Measurements from ENCODE around the gene MARCHF6. TPM values are rescaled to one million over a fixed set of nuclear protein-coding genes. Genes with fewer than 3 reads are reported as not detected.

MARCHF6 gene
- total and polyA plus RNA-seq, 2 experiments from 2014 or later = 70.8 to 77.5 TPM

DNA sequence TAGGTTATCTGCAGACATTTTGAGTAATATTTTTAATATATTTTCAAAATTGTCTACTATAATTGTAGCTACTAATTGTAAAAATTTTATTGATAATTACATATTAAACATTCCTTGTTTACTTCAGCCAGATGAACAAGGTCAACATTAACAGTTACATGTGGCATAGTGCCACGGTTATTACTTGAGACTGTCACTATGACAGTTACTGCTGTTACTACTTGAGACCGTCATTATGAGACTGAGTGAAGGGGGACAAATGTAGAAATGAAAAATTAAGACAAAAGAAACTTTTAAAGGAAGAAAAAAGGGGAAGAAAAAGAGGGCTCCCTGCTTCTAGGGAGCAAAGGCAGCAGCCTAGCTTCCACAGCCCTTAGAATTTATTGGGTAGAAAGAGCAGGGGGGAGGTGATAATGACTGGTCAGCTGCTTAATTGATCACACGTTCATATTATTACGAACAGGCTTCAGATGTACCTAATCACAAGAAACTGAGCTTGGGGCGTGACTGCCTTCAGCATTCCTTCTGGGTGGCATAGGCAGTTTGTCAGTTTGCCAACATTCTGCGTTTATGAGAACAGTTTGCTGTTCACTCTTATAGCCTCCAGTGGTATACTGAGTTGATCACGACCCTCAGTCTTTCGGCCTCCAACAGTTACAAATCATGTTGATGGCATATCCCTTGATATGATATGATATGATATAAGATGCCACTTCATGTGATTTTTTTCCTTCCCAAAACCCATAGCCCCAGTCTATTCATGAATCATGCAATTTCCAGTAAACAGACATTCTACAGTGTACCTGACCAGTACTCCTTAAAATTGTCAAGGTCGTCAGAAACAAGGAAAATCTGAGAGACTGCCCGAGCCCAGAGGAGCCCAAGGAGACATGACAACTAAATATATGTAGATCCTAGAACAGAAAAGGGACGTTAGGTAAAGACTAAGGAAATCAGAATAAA is 13.1 kb downstream of the MARCHF6 start:
- Mint-ChIP-seq H3K4me3 (no peak overlapping the region), H3K36me3 (ENCODE audit: low read depth) (peaks cover 3% of the 10 kb centered on the region; the same call in 1 of the 3 replicates), H3K4me1 (peaks cover 20% of the 10 kb centered on the region), H3K27me3 (ENCODE audit: insufficient read depth, low read depth, poor library complexity) (peaks cover 1% of the 10 kb centered on the region), H3K9me3 (no peaks in the 10 kb centered on the region), H3K27ac (peak overlapping the region; percentile 9; the same call in 1 of the 2 replicates)
- Histone ChIP-seq H3K9me2 (ENCODE audit: insufficient read depth) (no peaks in the 10 kb centered on the region), H3K36me3 (ENCODE audit: insufficient read depth) (peaks cover 3% of the 10 kb centered on the region; the same call in 1 of the 2 replicates), H3F3A (replicated peaks; ENCODE audit: low read depth) (no peaks in the 10 kb centered on the region), H3K4me1 (ENCODE audit: insufficient read depth) (peaks cover 14% of the 10 kb centered on the region), H3K27ac (ENCODE audit: low read depth) (no peak overlapping the region), H3K27me3 (ENCODE audit: insufficient read depth) (no peaks in the 10 kb centered on the region), H3K4me2 (no peak overlapping the region), H4K20me1 (replicated peaks; ENCODE audit: insufficient read depth) (peaks cover 33% of the 10 kb centered on the region; the same call in 1 of the 2 replicates), H2AFZ (no peak overlapping the region), H3K79me2 (replicated peaks; ENCODE audit: insufficient read depth) (peaks cover 100% of the 10 kb centered on the region), H3K4me3 (no peak overlapping the region)
- TF ChIP-seq, protein P1, sequence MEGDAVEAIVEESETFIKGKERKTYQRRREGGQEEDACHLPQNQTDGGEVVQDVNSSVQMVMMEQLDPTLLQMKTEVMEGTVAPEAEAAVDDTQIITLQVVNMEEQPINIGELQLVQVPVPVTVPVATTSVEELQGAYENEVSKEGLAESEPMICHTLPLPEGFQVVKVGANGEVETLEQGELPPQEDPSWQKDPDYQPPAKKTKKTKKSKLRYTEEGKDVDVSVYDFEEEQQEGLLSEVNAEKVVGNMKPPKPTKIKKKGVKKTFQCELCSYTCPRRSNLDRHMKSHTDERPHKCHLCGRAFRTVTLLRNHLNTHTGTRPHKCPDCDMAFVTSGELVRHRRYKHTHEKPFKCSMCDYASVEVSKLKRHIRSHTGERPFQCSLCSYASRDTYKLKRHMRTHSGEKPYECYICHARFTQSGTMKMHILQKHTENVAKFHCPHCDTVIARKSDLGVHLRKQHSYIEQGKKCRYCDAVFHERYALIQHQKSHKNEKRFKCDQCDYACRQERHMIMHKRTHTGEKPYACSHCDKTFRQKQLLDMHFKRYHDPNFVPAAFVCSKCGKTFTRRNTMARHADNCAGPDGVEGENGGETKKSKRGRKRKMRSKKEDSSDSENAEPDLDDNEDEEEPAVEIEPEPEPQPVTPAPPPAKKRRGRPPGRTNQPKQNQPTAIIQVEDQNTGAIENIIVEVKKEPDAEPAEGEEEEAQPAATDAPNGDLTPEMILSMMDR (conservative IDR thresholded peaks at IDR 0.05; ENCODE audit: low read depth in 2 of 2) = no peak
- TF ChIP-seq EZH2 (IDR thresholded peaks at IDR 0.05; ENCODE audit: low read depth, unreplicated experiment) (no peak), STAT1 (IDR thresholded peaks at IDR 0.05; ENCODE audit: unreplicated experiment) (no peak), JUNB (IDR thresholded peaks at IDR 0.05; ENCODE audit: unreplicated experiment) (no peak), ZNF331 (CRISPR knock-in tag; IDR thresholded peaks at IDR 0.05; ENCODE audit: low read depth) (no peak), NANOG (IDR thresholded peaks at IDR 0.05; ENCODE audit: borderline replicate concordance) (no peak), EZH2phosphoT487 (IDR thresholded peaks at IDR 0.05; ENCODE audit: unreplicated experiment) (no peak), CREB1 (CRISPR knock-in tag; IDR thresholded peaks at IDR 0.05; ENCODE audit: low read depth) (no peak), POLR2AphosphoS5 (IDR thresholded peaks at IDR 0.05; ENCODE audit: low read depth) (no peak), ZNF114 (CRISPR knock-in tag; IDR thresholded peaks at IDR 0.05) (no peak)
- TF ChIP-seq, protein P2, sequence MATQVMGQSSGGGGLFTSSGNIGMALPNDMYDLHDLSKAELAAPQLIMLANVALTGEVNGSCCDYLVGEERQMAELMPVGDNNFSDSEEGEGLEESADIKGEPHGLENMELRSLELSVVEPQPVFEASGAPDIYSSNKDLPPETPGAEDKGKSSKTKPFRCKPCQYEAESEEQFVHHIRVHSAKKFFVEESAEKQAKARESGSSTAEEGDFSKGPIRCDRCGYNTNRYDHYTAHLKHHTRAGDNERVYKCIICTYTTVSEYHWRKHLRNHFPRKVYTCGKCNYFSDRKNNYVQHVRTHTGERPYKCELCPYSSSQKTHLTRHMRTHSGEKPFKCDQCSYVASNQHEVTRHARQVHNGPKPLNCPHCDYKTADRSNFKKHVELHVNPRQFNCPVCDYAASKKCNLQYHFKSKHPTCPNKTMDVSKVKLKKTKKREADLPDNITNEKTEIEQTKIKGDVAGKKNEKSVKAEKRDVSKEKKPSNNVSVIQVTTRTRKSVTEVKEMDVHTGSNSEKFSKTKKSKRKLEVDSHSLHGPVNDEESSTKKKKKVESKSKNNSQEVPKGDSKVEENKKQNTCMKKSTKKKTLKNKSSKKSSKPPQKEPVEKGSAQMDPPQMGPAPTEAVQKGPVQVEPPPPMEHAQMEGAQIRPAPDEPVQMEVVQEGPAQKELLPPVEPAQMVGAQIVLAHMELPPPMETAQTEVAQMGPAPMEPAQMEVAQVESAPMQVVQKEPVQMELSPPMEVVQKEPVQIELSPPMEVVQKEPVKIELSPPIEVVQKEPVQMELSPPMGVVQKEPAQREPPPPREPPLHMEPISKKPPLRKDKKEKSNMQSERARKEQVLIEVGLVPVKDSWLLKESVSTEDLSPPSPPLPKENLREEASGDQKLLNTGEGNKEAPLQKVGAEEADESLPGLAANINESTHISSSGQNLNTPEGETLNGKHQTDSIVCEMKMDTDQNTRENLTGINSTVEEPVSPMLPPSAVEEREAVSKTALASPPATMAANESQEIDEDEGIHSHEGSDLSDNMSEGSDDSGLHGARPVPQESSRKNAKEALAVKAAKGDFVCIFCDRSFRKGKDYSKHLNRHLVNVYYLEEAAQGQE (IDR thresholded peaks at IDR 0.05; ENCODE audit: unreplicated experiment) = no peak
- TF ChIP-seq, protein P3, sequence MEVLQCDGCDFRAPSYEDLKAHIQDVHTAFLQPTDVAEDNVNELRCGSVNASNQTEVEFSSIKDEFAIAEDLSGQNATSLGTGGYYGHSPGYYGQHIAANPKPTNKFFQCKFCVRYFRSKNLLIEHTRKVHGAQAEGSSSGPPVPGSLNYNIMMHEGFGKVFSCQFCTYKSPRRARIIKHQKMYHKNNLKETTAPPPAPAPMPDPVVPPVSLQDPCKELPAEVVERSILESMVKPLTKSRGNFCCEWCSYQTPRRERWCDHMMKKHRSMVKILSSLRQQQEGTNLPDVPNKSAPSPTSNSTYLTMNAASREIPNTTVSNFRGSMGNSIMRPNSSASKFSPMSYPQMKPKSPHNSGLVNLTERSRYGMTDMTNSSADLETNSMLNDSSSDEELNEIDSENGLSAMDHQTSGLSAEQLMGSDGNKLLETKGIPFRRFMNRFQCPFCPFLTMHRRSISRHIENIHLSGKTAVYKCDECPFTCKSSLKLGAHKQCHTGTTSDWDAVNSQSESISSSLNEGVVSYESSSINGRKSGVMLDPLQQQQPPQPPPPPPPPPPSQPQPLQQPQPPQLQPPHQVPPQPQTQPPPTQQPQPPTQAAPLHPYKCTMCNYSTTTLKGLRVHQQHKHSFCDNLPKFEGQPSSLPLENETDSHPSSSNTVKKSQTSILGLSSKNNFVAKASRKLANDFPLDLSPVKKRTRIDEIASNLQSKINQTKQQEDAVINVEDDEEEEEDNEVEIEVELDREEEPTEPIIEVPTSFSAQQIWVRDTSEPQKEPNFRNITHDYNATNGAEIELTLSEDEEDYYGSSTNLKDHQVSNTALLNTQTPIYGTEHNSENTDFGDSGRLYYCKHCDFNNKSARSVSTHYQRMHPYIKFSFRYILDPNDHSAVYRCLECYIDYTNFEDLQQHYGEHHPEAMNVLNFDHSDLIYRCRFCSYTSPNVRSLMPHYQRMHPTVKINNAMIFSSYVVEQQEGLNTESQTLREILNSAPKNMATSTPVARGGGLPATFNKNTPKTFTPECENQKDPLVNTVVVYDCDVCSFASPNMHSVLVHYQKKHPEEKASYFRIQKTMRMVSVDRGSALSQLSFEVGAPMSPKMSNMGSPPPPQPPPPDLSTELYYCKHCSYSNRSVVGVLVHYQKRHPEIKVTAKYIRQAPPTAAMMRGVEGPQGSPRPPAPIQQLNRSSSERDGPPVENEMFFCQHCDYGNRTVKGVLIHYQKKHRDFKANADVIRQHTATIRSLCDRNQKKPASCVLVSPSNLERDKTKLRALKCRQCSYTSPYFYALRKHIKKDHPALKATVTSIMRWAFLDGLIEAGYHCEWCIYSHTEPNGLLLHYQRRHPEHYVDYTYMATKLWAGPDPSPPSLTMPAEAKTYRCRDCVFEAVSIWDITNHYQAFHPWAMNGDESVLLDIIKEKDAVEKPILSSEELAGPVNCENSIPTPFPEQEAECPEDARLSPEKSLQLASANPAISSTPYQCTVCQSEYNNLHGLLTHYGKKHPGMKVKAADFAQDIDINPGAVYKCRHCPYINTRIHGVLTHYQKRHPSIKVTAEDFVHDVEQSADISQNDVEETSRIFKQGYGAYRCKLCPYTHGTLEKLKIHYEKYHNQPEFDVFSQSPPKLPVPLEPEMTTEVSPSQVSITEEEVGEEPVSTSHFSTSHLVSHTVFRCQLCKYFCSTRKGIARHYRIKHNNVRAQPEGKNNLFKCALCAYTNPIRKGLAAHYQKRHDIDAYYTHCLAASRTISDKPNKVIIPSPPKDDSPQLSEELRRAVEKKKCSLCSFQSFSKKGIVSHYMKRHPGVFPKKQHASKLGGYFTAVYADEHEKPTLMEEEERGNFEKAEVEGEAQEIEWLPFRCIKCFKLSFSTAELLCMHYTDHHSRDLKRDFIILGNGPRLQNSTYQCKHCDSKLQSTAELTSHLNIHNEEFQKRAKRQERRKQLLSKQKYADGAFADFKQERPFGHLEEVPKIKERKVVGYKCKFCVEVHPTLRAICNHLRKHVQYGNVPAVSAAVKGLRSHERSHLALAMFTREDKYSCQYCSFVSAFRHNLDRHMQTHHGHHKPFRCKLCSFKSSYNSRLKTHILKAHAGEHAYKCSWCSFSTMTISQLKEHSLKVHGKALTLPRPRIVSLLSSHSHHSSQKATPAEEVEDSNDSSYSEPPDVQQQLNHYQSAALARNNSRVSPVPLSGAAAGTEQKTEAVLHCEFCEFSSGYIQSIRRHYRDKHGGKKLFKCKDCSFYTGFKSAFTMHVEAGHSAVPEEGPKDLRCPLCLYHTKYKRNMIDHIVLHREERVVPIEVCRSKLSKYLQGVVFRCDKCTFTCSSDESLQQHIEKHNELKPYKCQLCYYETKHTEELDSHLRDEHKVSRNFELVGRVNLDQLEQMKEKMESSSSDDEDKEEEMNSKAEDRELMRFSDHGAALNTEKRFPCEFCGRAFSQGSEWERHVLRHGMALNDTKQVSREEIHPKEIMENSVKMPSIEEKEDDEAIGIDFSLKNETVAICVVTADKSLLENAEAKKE (CRISPR knock-in tag; IDR thresholded peaks at IDR 0.05) = no peak
- TF ChIP-seq, protein P4, sequence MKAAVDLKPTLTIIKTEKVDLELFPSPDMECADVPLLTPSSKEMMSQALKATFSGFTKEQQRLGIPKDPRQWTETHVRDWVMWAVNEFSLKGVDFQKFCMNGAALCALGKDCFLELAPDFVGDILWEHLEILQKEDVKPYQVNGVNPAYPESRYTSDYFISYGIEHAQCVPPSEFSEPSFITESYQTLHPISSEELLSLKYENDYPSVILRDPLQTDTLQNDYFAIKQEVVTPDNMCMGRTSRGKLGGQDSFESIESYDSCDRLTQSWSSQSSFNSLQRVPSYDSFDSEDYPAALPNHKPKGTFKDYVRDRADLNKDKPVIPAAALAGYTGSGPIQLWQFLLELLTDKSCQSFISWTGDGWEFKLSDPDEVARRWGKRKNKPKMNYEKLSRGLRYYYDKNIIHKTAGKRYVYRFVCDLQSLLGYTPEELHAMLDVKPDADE (IDR thresholded peaks at IDR 0.05) = no peak
- ATAC-seq (no peak), DNase-seq (ENCODE audit: low spot score) (no peak)

All from GM23338 (cell line).